Measurements from ENCODE around the gene SBDS.
"Not testable (repeated sequence)": the region's sequence is repeated elsewhere in the genome, so short reads cannot be mapped to it uniquely, and the experiment has no call there.

GRCh38 chr7:67040832-67041231 lies 45.4 kb upstream of the SBDS start:
- TF ChIP-seq CTCF (tag by site-specific recombination; IDR thresholded peaks at IDR 0.05); ZBTB20 (tag by site-specific recombination; IDR thresholded peaks at IDR 0.05); ZNF155 (tag by site-specific recombination; IDR thresholded peaks at IDR 0.05); ZNF704 (tag by site-specific recombination; IDR thresholded peaks at IDR 0.05); ZNF473 (tag by site-specific recombination; IDR thresholded peaks at IDR 0.05); ZNF184 (tag by site-specific recombination; IDR thresholded peaks at IDR 0.05); REST (tag by site-specific recombination; IDR thresholded peaks at IDR 0.05); ZNF280D (tag by site-specific recombination; IDR thresholded peaks at IDR 0.05); ZNF777 (tag by site-specific recombination; IDR thresholded peaks at IDR 0.05; ENCODE audit: borderline replicate concordance); ZNF148 (tag by site-specific recombination; IDR thresholded peaks at IDR 0.05; ENCODE audit: borderline replicate concordance); MEIS1 (CRISPR knock-in tag; IDR thresholded peaks at IDR 0.05; ENCODE audit: borderline replicate concordance); ZBTB48 (tag by site-specific recombination; IDR thresholded peaks at IDR 0.05): not testable (repeated sequence)

Data from HEK293 (cell line).